SK-N-MC (cell line): ENCODE results near the gene ANKRD60.

ENCODE experiments used
- DNase-seq: peaks from one replicate; pipeline ENCODE4 v3.0.0-alpha.2; 2011; ENCODE audit warnings: low read depth, low spot score
- H3K27ac ChIP-seq: fragments of 200-600 bp; sonication (generic); 2 replicates; pipeline ENCODE4 v1.5.1; 2016; ENCODE audit warnings: mixed run types
- H3K36me3 ChIP-seq: fragments of 200-600 bp; sonication (generic); 2 replicates; pipeline ENCODE4 v1.6.1; 2017; ENCODE audit warnings: antibody characterized with exemption, low read length, mixed read lengths; ENCODE audit not compliant: insufficient read depth
- H3K4me3 ChIP-seq: fragments of 200-600 bp; sonication (generic); 2 replicates; pipeline ENCODE4 v1.5.1; 2016
- H3K9ac ChIP-seq: fragments of 200-600 bp; sonication (generic); 2 replicates; pipeline ENCODE4 v1.8.0; 2017; ENCODE audit warnings: mixed run types, mixed read lengths; ENCODE audit not compliant: insufficient read length
- H3K9me3 ChIP-seq: fragments of 200-600 bp; sonication (generic); 2 replicates; pipeline ENCODE4 v1.6.1; 2017; ENCODE audit warnings: low read depth, mild to moderate bottlenecking, antibody characterized with exemption, low read length, moderate library complexity, mixed read lengths
- EZH2 ChIP-seq: fragments of 200-600 bp; sonication (generic); IDR thresholded peaks from one replicate; pipeline ENCODE4 v1.6.1; 2017; ENCODE audit warnings: antibody characterized with exemption
- FOXP2 ChIP-seq: optimal IDR thresholded peaks from 2 replicates; pipeline ENCODE3; 2011; ENCODE audit warnings: mild to moderate bottlenecking, moderate library complexity; ENCODE audit not compliant: insufficient read depth; ENCODE audit errors: extremely low read length, control extremely low read depth
- POLR2AphosphoS5 ChIP-seq: IDR thresholded peaks from 2 replicates; pipeline ENCODE4 v1.6.1; 2012; ENCODE audit warnings: mild to moderate bottlenecking, low read depth, low read length, borderline replicate concordance

ANKRD60 gene

DNA sequence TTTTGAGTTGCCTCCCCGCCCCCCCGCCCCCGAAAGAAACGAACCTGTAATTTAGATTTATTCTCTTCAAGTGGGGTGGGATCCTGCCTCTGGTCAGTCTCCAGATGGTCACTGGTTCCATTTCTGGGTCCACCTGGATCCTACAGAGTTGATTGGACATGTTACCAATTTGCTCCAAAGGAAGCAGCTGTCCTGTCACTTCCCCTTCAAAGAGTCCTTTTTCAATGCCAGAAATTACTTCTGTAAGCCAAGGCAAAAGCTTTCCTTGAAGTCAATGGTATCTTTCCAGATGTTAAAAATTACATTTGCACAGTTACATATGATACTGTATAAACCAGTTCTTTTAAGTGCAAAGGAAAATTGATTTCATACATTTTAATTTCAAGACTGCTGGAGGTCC, 12.0 kb upstream of the ANKRD60 start:
- H3K4me3 ChIP-seq = no peak overlapping the region
- no peak overlapping the region for H3K9ac ChIP-seq
- no peak for TF ChIP-seq FOXP2
- no peak for TF ChIP-seq EZH2
- TF ChIP-seq POLR2AphosphoS5 = no peak
- DNase-seq = no peak
- no peaks in the 10 kb centered on the region for H3K9me3 ChIP-seq
- H3K27ac ChIP-seq = no peak overlapping the region
- H3K36me3 ChIP-seq = peaks cover 6% of the 10 kb centered on the region; the same call in 1 of the 2 replicates

DNA sequence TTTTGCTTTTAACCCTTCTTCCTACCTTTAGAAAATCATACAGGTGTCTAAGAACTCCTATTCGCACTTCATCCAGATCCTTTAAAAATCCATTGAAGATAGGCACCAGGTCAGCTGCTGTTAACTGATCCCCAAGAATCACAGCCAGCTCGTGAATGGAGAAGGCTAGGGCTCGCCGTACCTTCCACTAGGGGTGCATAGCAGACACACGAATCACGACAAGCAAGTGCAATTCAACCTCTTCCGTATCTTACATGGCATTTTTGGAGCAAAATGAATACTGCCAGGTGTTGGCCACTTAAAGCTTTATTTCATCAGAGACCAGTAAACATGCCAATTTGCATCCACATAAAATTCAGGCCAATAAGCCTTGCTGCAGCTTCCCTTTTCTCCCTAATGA, 10.8 kb upstream of the ANKRD60 start:
- H3K4me3 ChIP-seq = no peak overlapping the region

DNA sequence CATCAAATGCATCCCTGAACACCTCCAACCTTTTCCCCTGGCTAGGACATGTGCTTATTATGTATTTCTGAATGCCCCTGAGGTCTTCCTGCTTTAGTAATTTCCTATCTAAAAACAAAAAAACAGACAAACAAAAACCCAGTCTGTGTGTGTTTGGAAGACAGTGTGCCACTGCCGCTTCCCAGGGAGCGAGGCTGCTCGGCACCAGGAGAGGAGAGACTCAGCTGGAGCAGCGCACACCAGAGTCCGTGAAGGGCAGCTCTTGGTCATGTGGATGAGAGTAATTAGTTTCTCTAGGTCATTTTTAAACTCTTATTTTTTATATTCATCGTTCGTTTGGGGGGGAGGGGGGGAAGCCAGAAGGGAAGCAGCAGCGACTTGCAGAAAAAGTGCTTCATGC, 10.0 kb upstream of the ANKRD60 start:
- Histone ChIP-seq H3K9me3 (no peaks in the 10 kb centered on the region), H3K9ac (no peak overlapping the region), H3K27ac (no peak overlapping the region), H3K4me3 (no peak overlapping the region), H3K36me3 (peaks cover 5% of the 10 kb centered on the region; the same call in 1 of the 2 replicates)
- TF ChIP-seq EZH2 (no peak), POLR2AphosphoS5 (no peak), FOXP2 (no peak)
- no peak for DNase-seq

More for the DNA sequence above, 10.8 kb upstream of the ANKRD60 start:
- no peak overlapping the region for H3K27ac ChIP-seq
- DNase-seq = no peak
- no peak for TF ChIP-seq POLR2AphosphoS5
- no peak for TF ChIP-seq EZH2
- TF ChIP-seq FOXP2 = no peak
- no peaks in the 10 kb centered on the region for H3K9me3 ChIP-seq
- H3K9ac ChIP-seq = no peak overlapping the region
- peaks cover 5% of the 10 kb centered on the region; the same call in 1 of the 2 replicates for H3K36me3 ChIP-seq

DNA sequence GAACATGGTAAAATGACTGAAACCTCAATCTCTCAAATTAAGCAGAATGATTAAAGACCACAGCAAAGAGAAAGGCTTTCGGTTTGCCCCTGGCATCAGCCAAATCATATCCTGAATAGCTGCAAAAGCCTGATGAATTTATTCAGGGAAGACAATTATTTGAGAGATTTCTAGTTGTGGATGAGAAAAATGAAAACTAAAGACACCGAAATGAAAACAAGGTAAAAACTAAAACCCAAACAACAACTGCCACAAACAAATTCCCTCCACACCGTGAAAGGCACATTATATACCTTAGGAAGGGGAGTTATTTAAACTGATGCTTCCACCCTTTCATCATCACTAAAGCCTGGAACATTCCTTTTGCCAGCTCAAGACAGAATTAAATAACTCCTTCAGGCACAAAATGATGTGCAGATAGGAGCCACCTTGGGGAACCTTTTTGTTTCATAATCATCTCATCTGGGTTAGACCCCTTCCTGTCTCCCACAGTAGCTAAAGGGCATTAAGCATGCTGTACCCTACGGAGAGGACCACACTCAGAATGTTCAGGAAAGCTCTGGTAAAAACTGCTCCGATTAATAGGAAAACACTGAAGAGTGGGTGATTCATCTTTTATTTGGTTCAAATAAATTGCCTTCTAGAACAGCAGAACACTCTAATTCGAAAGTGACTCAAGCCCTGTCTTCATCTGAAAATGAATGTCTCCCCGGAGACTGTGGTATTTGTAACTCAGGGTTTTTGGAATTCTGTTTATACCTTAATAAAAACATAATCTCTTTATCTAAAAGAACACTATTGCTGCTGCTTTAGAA, 9.1 kb upstream of the ANKRD60 start:
- Histone ChIP-seq H3K4me3 (peak overlapping the region; percentile 78), H3K9me3 (no peaks in the 10 kb centered on the region)

DNA sequence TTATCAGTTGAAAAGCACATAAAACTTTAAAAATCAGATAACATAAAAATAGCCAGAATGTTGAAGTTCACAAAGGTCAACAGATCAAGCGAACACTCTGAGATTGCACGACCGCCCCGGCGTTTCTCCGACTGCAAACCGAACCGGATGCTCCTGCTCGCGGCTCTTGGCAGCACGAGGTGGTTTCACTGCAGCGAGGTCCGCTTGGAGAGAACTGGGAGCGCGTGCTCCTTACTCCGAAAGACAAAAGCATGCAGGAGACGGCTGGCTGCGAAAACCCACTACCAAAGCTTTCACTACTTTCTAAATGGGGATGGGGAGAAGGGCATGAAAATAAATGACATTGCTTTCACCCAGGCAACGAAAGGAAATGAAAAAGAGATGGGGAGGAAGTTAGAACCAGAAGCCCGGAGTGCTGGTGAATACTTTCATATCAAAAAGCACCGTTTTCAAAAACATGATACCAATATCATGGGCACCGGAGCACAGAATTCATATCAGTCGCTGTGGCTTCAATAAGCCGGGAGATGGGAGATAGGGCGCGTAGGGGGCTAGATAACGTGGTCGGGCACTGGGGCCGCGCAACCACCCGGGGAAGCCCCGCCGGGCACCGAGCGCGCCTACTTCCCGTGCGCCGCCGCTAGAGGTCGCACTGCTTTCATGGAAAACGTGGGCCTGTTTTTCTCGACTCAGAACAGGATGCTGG, 8.3 kb upstream of the ANKRD60 start:
- Histone ChIP-seq H3K27ac (no peak overlapping the region), H3K36me3 (no peaks in the 10 kb centered on the region), H3K9ac (peak overlapping the region; percentile 21), H3K9me3 (no peaks in the 10 kb centered on the region), H3K4me3 (peak overlapping the region; percentile 78)
- DNase-seq = no peak
- TF ChIP-seq EZH2 = no peak
- no peak for TF ChIP-seq FOXP2
- TF ChIP-seq POLR2AphosphoS5 = no peak

More for the DNA sequence above, 9.1 kb upstream of the ANKRD60 start:
- TF ChIP-seq POLR2AphosphoS5 (no peak), EZH2 (no peak), FOXP2 (no peak)
- no peak for DNase-seq
- H3K27ac ChIP-seq = no peak overlapping the region
- no peaks in the 10 kb centered on the region; the same call in 1 of the 2 replicates for H3K36me3 ChIP-seq
- H3K9ac ChIP-seq = peak overlapping the region; percentile 22

DNA sequence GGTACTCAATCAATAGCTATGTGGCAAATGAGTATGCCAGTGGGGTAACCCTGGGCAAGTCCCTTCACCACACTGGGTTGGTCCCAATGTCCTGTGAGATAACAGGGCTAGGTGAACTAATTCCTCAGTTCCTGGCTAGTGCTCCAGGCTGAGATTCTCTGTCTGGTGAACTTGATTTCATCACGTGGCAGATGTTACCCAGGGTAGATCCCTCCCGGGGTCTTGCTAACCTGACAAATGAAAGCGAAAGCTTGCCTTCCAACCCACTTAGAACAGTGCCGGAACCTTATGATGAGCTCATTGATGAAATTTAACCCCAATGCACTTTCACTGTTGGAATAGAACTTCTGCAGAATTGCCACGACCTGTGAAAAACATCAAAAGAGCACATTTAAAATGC, 6.6 kb upstream of the ANKRD60 start:
- Histone ChIP-seq H3K4me3 (no peak overlapping the region), H3K9ac (no peak overlapping the region), H3K36me3 (no peaks in the 10 kb centered on the region), H3K27ac (no peak overlapping the region), H3K9me3 (no peaks in the 10 kb centered on the region)
- TF ChIP-seq EZH2 (no peak), POLR2AphosphoS5 (no peak), FOXP2 (no peak)
- DNase-seq = no peak

DNA sequence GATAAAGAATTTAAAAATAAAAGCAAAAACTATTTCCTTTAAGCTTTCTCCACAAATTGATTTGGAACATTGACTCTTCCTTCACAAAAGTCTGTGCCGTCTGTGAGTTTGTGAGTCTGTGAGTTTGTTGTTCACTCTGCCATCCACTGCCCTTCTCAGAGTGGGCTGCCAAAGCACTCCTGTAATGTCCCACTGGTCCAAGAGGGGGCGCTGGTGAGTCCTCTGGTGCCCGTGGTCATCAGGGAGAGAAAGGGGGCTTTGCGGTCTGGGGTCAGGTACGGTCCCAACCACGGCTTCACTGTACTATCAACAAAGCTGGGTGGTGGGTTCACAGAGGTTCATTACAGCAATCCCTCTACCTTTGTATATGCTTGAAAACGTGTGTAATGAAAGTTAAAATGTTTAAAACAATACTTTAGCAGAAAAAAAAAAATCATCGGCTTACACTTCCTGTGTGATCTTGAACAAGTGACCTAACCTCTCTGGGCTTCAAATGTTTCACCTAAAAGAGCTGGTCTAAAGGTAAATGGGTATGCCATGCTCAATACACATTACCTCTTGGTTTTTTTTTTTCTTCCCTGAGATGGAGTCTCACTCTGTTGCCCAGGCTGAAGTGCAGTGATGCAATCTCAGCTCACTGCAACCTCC, 5.6 kb upstream of the ANKRD60 start:
- Histone ChIP-seq H3K9me3 (no peaks in the 10 kb centered on the region), H3K9ac (no peak overlapping the region), H3K36me3 (no peaks in the 10 kb centered on the region), H3K4me3 (no peak overlapping the region), H3K27ac (no peak overlapping the region)
- DNase-seq = no peak
- TF ChIP-seq FOXP2 = no peak
- TF ChIP-seq EZH2 = no peak
- no peak for TF ChIP-seq POLR2AphosphoS5

DNA sequence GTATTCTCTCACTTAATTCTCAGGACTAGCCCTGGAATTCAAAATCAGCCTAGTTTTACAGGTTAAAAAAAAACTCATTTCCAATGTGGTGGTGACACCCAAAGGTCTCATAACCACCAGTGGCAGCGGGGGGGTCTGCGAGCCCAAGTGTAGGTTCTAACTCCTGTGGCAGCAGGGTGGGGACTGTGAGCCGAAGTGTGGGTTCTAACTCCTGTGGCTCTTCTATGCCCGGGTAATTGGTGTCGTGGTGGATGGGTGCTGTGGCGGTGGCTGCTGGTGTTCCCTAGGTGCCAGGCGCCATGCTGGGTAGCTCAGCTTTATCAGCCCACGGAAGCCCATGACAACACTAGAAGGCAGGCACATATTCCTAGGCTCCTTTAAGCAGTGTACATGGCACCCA, 4.9 kb upstream of the ANKRD60 start:
- Histone ChIP-seq H3K36me3 (no peaks in the 10 kb centered on the region), H3K9ac (no peak overlapping the region), H3K27ac (no peak overlapping the region), H3K4me3 (no peak overlapping the region), H3K9me3 (no peaks in the 10 kb centered on the region)
- TF ChIP-seq POLR2AphosphoS5 (no peak), EZH2 (no peak), FOXP2 (no peak)
- no peak for DNase-seq
